HCT116 (cell line): ENCODE results near the gene POLR2J. TPM values are rescaled to one million over a fixed set of nuclear protein-coding genes. Genes with fewer than 3 reads are reported as not detected.
A peak's percentile ranks its signal among the peaks of the same experiment; 100 is the strongest.

Experiments
- ATAC-seq: fragments of 200-7000 bp; cut with Tn5 transposase; 2 replicates; pipeline ENCODE4 v1.9.1; 2020; ENCODE audit warnings: mild to moderate bottlenecking, moderate library complexity
- BruUV-seq: library from RNA; stranded (reverse); fragments of 400-500 nt; replicated peaks from 2 replicates; lab custom pipeline; 2021; lab: Mats Ljungman, UMichigan
- CTCF ChIA-PET: fragments of 300-600 bp; sonication (Branson Sonifier 250); formaldehyde crosslinking; loops from one replicate; lab custom pipeline; 2021; ENCODE audit warnings: antibody characterized with exemption; lab: Charles Lee
- POLR2A ChIA-PET: fragments of 300-600, 350-600 bp; sonication (Branson Sonifier 250); formaldehyde crosslinking; loops from one replicate; lab custom pipeline; 2021; ENCODE audit warnings: antibody characterized with exemption; lab: Charles Lee
- RAD21 ChIA-PET, 2 experiments: fragments of 300-600 bp; sonication (Branson Sonifier 250); formaldehyde crosslinking; loops; one replicate each; lab custom pipeline; 2023; ENCODE audit warnings: low total read pairs in 2 of 2; ENCODE audit not compliant: uncharacterized antibody in 2 of 2, unreplicated experiment in 2 of 2, low non-redundant PET in 1 of 2; lab: Charles Lee
- DNase-seq: peaks from one replicate; pipeline ENCODE4 v3.0.0-alpha.2; 2010; ENCODE audit warnings: low read depth, low spot score
- H2AFZ ChIP-seq: fragments of 200-600 bp; shearing (Covaris generic), sonication (generic); 2 replicates; pipeline ENCODE4 v1.6.1; 2017; ENCODE audit warnings: low read depth, mixed run types, mixed read lengths, antibody characterized with exemption, low read length; ENCODE audit not compliant: poor library complexity, severe bottlenecking
- H3K27ac ChIP-seq: 2 replicates; pipeline ENCODE4 v1.5.1; 2012; ENCODE audit warnings: low read depth, low read length
- H3K27me3 ChIP-seq: fragments of 200-600 bp; sonication (generic); 2 replicates; pipeline ENCODE4 v1.6.1; 2016; ENCODE audit warnings: mixed run types, low read length, mixed read lengths; ENCODE audit not compliant: insufficient read depth
- H3K36me3 ChIP-seq, 2 experiments: fragments of 200-500 bp in 1 of 2; fragments of 200-600 bp in 1 of 2; sonication (Bioruptor generic) in 1 of 2; sonication (generic) in 1 of 2; 2 replicates each; pipeline versions ENCODE4 v1.5.1 to v1.6.1; 2014 to 2016; ENCODE audit warnings: low read length in 2 of 2, inconsistent platforms in 1 of 2, mixed read lengths in 1 of 2, mixed run types in 1 of 2; ENCODE audit not compliant: insufficient read depth in 2 of 2, control insufficient read depth in 1 of 2
- H3K4me1 ChIP-seq, 2 experiments: fragments of 200-600 bp in 1 of 2; sonication (generic) in 1 of 2; 2 replicates each; pipeline versions ENCODE4 v1.5.1 to v1.6.1; 2012 to 2017; ENCODE audit warnings: low read length in 2 of 2, inconsistent platforms in 1 of 2, mild to moderate bottlenecking in 1 of 2, mixed read lengths in 1 of 2, mixed run types in 1 of 2, moderate library complexity in 1 of 2; ENCODE audit not compliant: insufficient read depth in 2 of 2, control insufficient read depth in 1 of 2
- H3K4me2 ChIP-seq: fragments of 200-600 bp; sonication (generic); 2 replicates; pipeline ENCODE4 v1.6.1; 2017; ENCODE audit warnings: mixed run types, low read length, mixed read lengths
- H3K4me3 ChIP-seq, 2 experiments: fragments of 200-600 bp in 1 of 2; sonication (generic) in 1 of 2; replicated peaks in 1 of 2; 2 replicates each; pipeline ENCODE4 v1.5.1; 2011 to 2016; ENCODE audit warnings: low read length in 2 of 2, control low read depth in 1 of 2, low read depth in 1 of 2, mild to moderate bottlenecking in 1 of 2, mixed read lengths in 1 of 2, mixed run types in 1 of 2
- H3K79me2 ChIP-seq: fragments of 200-600 bp; sonication (generic); 2 replicates; pipeline ENCODE4 v1.6.1; 2017; ENCODE audit warnings: mild to moderate bottlenecking, mixed run types, low read length, moderate library complexity, mixed read lengths; ENCODE audit not compliant: insufficient read depth
- H3K9ac ChIP-seq: fragments of 200-600 bp; sonication (generic); 2 replicates; pipeline ENCODE4 v1.6.1; 2016; ENCODE audit warnings: low read length, mixed read lengths
- H3K9me2 ChIP-seq: fragments of 200-600 bp; sonication (generic), shearing (Covaris generic); 2 replicates; pipeline ENCODE4 v1.6.1; 2017; ENCODE audit warnings: mixed run types, mild to moderate bottlenecking, moderate library complexity; ENCODE audit not compliant: insufficient read depth
- H3K9me3 ChIP-seq, 2 experiments: fragments of 200-500 bp in 1 of 2; fragments of 200-600 bp in 1 of 2; sonication (Bioruptor generic) in 1 of 2; sonication (generic) in 1 of 2; 2 replicates each; pipeline ENCODE4 v1.6.1; 2014 to 2017; ENCODE audit warnings: low read length in 2 of 2, mixed read lengths in 2 of 2, inconsistent platforms in 1 of 2, low read depth in 1 of 2, mild to moderate bottlenecking in 1 of 2, mixed run types in 1 of 2, moderate library complexity in 1 of 2; ENCODE audit not compliant: control insufficient read depth in 1 of 2, insufficient read depth in 1 of 2
- H4K20me1 ChIP-seq: fragments of 200-600 bp; sonication (generic), shearing (Covaris generic); 2 replicates; pipeline ENCODE4 v1.6.1; 2017; ENCODE audit warnings: mixed run types, mild to moderate bottlenecking, moderate library complexity; ENCODE audit not compliant: insufficient read depth
- EGR1 ChIP-seq: IDR thresholded peaks from 2 replicates; pipeline ENCODE4 v1.6.1; 2012; ENCODE audit warnings: low read depth
- EZH2phosphoT487 ChIP-seq: fragments of 200-600 bp; IDR thresholded peaks from 2 replicates; pipeline ENCODE4 v1.6.1; 2018; ENCODE audit warnings: antibody characterized with exemption, borderline replicate concordance
- FOSL1 ChIP-seq: IDR thresholded peaks from 2 replicates; pipeline ENCODE4 v1.6.1; 2012; ENCODE audit warnings: low read depth
- MAX ChIP-seq: IDR thresholded peaks from 2 replicates; pipeline ENCODE4 v1.6.1; 2012
- REST ChIP-seq: IDR thresholded peaks from 2 replicates; pipeline ENCODE4 v1.6.1; 2012; ENCODE audit warnings: low read depth
- TCF7L2 ChIP-seq: IDR thresholded peaks from 2 replicates; pipeline ENCODE4 v1.7.0; 2011; ENCODE audit warnings: borderline replicate concordance, inconsistent platforms; ENCODE audit not compliant: insufficient read depth, insufficient read length; ENCODE audit errors: extremely low read depth
- YY1 ChIP-seq: IDR thresholded peaks from 2 replicates; pipeline ENCODE4 v1.6.1; 2011; ENCODE audit warnings: low read length, low read depth, moderate library complexity, mild to moderate bottlenecking; ENCODE audit not compliant: insufficient replicate concordance; ENCODE audit errors: extremely low read depth
- intact Hi-C: fragments of 100-400 bp; cut with micrococcal nuclease; formaldehyde crosslinking; loops from 2 replicates; pipeline ENCODE4 v1.10.0; 2022
- total RNA-seq: library from RNA; stranded (reverse); gene quantifications from one replicate; pipeline ENCODE4 v1.2.1, GENCODE V29; 2021; ENCODE audit not compliant: unreplicated experiment

The POLR2J gene
- total RNA-seq, 1 experiment from 2014 or later: 54.9 TPM

GRCh38 chr7:102457352-102457924, 21.3 kb downstream of the POLR2J start:
- no TSS peak for BruUV-seq
- no peak overlapping the region for H3K4me3 ChIP-seq
- TF ChIP-seq EGR1 (no peak), YY1 (no peak), REST (no peak), EZH2phosphoT487 (no peak), MAX (no peak), FOSL1 (no peak), TCF7L2 (no peak)
- no peak for DNase-seq
- ChIA-PET POLR2A (no interaction called here), RAD21 (interaction anchor here in 1 of 2 experiments (1.8 kb wide), 1 partner anchor 17 kb away, joined by 5 read pairs; no protein-coding TSS in a partner anchor), CTCF (no interaction called here)
- no peaks in the 10 kb centered on the region for H3K27me3 ChIP-seq
- peak overlapping the region; percentile 73 for H3K4me2 ChIP-seq
- H3K27ac ChIP-seq: peak overlapping the region; percentile 68
- no peaks in the 10 kb centered on the region for H4K20me1 ChIP-seq
- H3K9me2 ChIP-seq: no peaks in the 10 kb centered on the region
- peaks cover 21 to 23% of the 10 kb centered on the region in 2 experiments for H3K4me1 ChIP-seq
- H3K79me2 ChIP-seq: peaks cover 10% of the 10 kb centered on the region; the same call in 1 of the 2 replicates
- H3K36me3 ChIP-seq: peaks cover 0 to 4% of the 10 kb centered on the region in 2 experiments; a peak in 3 of 4 replicates
- no peaks in the 10 kb centered on the region for H3K9me3 ChIP-seq
- H2AFZ ChIP-seq: no peak overlapping the region
- intact Hi-C loops: loop anchor here (2.0 kb wide), 1 partner anchor 17 kb away; no protein-coding TSS in a partner anchor
- no peak for ATAC-seq
- 0 out of 2 replicates have a peak overlapping the region, but pooled peaks have one; percentile 32 for H3K9ac ChIP-seq
